ENCODE data around the gene HEATR9. TPM values are rescaled to one million over a fixed set of nuclear protein-coding genes. Genes with fewer than 3 reads are reported as not detected.

Gene HEATR9, protein sequence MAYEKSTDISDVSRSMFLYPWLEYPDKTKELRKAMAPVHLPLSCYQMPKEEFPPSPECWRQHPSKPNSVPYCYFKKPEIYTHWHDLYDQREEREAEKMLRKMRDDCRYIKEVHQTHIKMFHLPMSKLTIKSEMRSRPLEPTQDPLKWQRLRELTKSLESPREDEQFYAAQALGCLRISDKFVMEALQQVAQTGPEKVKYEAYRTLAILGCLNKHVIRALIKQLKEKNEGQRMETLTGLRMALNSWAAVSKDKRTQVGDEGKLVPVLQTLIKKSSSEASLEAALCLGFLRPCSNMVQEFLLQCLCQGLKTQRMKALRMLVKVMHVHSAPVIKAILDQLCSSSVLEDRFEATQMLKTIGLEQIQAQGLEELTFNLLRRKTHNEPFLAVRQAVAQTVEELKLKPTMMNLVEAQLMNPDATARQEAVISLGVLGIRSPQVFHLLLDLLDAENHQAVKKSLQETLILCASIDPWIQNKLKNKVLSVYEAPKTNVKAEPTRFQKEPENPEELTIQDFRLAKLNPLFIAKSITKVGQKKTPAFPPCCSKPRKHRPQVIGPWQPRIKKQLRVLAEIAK
- 0.14 TPM in 1 of 2 replicates, not detected in the other for total RNA-seq

DNA sequence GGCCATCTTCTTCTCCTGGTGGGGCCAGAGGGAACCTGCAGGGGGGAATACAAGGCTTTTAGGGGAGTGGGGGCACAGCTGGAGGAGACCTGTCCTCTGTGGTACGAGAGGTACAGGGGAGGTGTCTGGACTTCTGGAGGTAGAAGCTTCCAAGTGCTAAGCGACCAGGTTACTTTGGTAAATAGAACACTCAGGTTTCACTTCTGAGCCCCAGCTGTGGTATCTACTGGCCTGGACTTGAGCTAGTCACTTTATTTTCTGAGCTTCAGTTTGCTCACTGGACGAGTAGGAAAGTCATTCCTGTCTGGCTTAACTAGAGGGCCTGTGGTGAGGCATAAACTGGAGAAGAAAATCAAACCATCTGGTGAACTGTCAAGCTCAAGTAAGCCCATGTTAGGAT, at the start of gene HEATR9:
TSS of gene HEATR9 (minus strand) at position 155 of the 400 bp plus-strand sequence. CDS start at position 6, 149 bp downstream.
- DNase-seq: no peak
- Mint-ChIP-seq H3K27ac (no peak within 1 kb of the TSS), H3K4me3 (no peak within 1 kb of the TSS), H3K36me3 (ENCODE audit: low read depth) (peaks cover 10% of the 10 kb centered on the region), H3K4me1 (peaks cover 44% of the 10 kb centered on the region), H3K27me3 (no peaks in the 10 kb centered on the region), H3K9me3 (no peaks in the 10 kb centered on the region)
- intact Hi-C loops (cut with micrococcal nuclease): no loop called here

- intact Hi-C loops (cut with micrococcal nuclease): no loop called here
- no peak overlapping the region for H3K4me3 Mint-ChIP-seq
- peaks cover 25% of the 10 kb centered on the region for H3K4me1 Mint-ChIP-seq
Observed at GRCh38 chr17:35917519-35918213, 49.0 kb upstream of the HEATR9 start.

GRCh38 chr17:35915153-35915964, 46.7 kb upstream of the HEATR9 start:
- Mint-ChIP-seq H3K4me1 (peaks cover 17% of the 10 kb centered on the region), H3K9me3 (peaks cover 6% of the 10 kb centered on the region), H3K4me3 (no peak overlapping the region), H3K36me3 (ENCODE audit: low read depth) (peaks cover 23% of the 10 kb centered on the region), H3K27me3 (no peaks in the 10 kb centered on the region), H3K27ac (no peak overlapping the region)
- no peak for DNase-seq
- intact Hi-C loops (cut with micrococcal nuclease): no loop called here

More at GRCh38 chr17:35917519-35918213, 49.0 kb upstream of the HEATR9 start:
- no peaks in the 10 kb centered on the region for H3K9me3 Mint-ChIP-seq
- DNase-seq: no peak
- no peak overlapping the region for H3K27ac Mint-ChIP-seq
- H3K27me3 Mint-ChIP-seq: no peaks in the 10 kb centered on the region
- H3K36me3 Mint-ChIP-seq (ENCODE audit: low read depth): peaks cover 33% of the 10 kb centered on the region

GRCh38 chr17:35914354-35914753, 45.7 kb upstream of the HEATR9 start:
- DNase-seq: no peak
- intact Hi-C loops (cut with micrococcal nuclease): no loop called here
- H3K36me3 Mint-ChIP-seq (ENCODE audit: low read depth): peaks cover 16% of the 10 kb centered on the region
- H3K27me3 Mint-ChIP-seq: no peaks in the 10 kb centered on the region
- no peak overlapping the region for H3K4me3 Mint-ChIP-seq
- H3K27ac Mint-ChIP-seq: no peak overlapping the region
- H3K4me1 Mint-ChIP-seq: peaks cover 8% of the 10 kb centered on the region
- H3K9me3 Mint-ChIP-seq: peaks cover 6% of the 10 kb centered on the region

DNA sequence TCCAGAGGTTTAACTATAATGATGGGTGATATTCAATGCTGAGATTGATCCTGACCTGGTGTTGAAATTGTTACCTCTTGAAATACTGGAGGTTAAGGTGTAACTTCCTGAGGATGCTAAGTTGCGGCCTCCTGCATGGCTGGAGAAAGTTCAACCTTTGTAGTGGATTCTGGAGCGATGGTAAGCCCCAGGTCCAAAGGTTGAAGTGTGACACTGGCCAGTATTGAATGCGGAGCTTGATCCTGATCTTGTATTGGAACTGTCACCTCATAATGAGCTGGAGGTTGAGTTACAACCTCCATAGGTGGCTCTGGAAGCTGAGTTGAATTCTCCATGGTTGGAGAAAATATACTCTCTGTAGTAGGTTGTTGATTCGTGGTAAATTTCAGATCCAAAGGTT, 44.9 kb upstream of the HEATR9 start:
- intact Hi-C loops (cut with micrococcal nuclease): no loop called here
- no peak for DNase-seq
- no peaks in the 10 kb centered on the region for H3K27me3 Mint-ChIP-seq
- no peak overlapping the region for H3K27ac Mint-ChIP-seq
- no peak overlapping the region for H3K4me3 Mint-ChIP-seq
- H3K36me3 Mint-ChIP-seq (ENCODE audit: low read depth): peaks cover 14% of the 10 kb centered on the region
- H3K9me3 Mint-ChIP-seq: peaks cover 11% of the 10 kb centered on the region
- H3K4me1 Mint-ChIP-seq: peaks cover 6% of the 10 kb centered on the region

DNA sequence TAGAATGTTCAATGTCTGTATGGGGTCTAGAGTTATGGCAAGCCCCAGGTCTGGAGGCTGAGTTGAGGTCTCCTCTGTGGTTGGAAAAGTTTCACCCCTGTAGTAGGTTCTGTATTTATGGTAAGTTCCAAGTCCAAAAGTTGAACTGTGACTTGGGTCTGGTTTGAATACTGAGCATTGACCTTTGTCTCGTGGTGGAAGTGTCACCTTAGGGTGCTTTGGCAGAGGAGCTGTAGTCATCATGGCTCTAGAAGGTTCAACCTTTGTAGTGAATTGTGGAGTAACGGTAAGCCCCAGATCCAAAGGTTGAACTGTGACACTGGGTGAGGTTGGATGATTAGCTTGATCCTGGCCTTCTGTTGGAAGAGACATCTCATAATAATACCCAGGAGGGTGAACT, 44.3 kb upstream of the HEATR9 start:
- intact Hi-C loops (cut with micrococcal nuclease): no loop called here
- no peaks in the 10 kb centered on the region for H3K27me3 Mint-ChIP-seq
- H3K27ac Mint-ChIP-seq: no peak overlapping the region
- no peak for DNase-seq
- peaks cover 9% of the 10 kb centered on the region for H3K36me3 Mint-ChIP-seq (ENCODE audit: low read depth)
- peaks cover 3% of the 10 kb centered on the region for H3K4me1 Mint-ChIP-seq
- peaks cover 11% of the 10 kb centered on the region for H3K9me3 Mint-ChIP-seq
- H3K4me3 Mint-ChIP-seq: no peak overlapping the region

- H3K27me3 Mint-ChIP-seq: no peaks in the 10 kb centered on the region
- H3K4me3 Mint-ChIP-seq: no peak overlapping the region
- peaks cover 3% of the 10 kb centered on the region for H3K4me1 Mint-ChIP-seq
- H3K36me3 Mint-ChIP-seq (ENCODE audit: low read depth): peaks cover 7% of the 10 kb centered on the region
- intact Hi-C loops (cut with micrococcal nuclease): no loop called here
- peak overlapping the region; percentile 39 for H3K27ac Mint-ChIP-seq
- DNase-seq: no peak
- H3K9me3 Mint-ChIP-seq: peaks cover 11% of the 10 kb centered on the region
Observed at GRCh38 chr17:35912339-35912912, 43.7 kb upstream of the HEATR9 start.

DNA sequence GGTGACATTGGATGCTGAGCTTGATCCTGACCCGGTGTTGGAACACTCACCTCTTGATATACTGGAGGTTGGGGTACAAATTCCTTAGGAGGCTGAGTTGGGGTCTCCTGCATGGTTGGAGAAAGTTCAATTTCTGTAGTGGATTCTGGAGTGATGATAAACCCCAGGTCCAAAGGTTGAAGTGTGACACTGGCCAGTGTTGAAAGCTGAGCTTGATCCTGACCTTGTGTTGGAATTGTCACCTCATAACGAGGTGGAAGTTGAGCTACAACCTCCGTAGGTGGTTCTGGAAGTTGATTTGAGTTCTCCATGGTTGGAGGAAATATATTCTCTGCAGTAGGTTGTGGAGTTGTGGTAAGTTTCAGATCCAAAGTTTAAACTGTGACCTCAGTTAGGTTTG, 40.7 kb upstream of the HEATR9 start:
- peaks cover 2% of the 10 kb centered on the region for H3K36me3 Mint-ChIP-seq (ENCODE audit: low read depth)
- H3K27ac Mint-ChIP-seq: no peak overlapping the region
- peaks cover 3% of the 10 kb centered on the region for H3K4me1 Mint-ChIP-seq
- H3K27me3 Mint-ChIP-seq: no peaks in the 10 kb centered on the region
- H3K9me3 Mint-ChIP-seq: peaks cover 11% of the 10 kb centered on the region
- no peak overlapping the region for H3K4me3 Mint-ChIP-seq
- intact Hi-C loops (cut with micrococcal nuclease): no loop called here
- DNase-seq: no peak

- DNase-seq: no peak
- intact Hi-C loops (cut with micrococcal nuclease): no loop called here
- no peak overlapping the region for H3K4me3 Mint-ChIP-seq
- H3K9me3 Mint-ChIP-seq: peaks cover 11% of the 10 kb centered on the region
- no peaks in the 10 kb centered on the region for H3K27me3 Mint-ChIP-seq
- H3K27ac Mint-ChIP-seq: no peak overlapping the region
- peaks cover 3% of the 10 kb centered on the region for H3K4me1 Mint-ChIP-seq
- peaks cover 2% of the 10 kb centered on the region for H3K36me3 Mint-ChIP-seq (ENCODE audit: low read depth)
Observed at GRCh38 chr17:35907691-35908090, 39.0 kb upstream of the HEATR9 start.

GRCh38 chr17:35906926-35907637, 38.4 kb upstream of the HEATR9 start:
- H3K36me3 Mint-ChIP-seq (ENCODE audit: low read depth): no peaks in the 10 kb centered on the region
- no peak overlapping the region for H3K27ac Mint-ChIP-seq
- no peaks in the 10 kb centered on the region for H3K27me3 Mint-ChIP-seq
- H3K4me1 Mint-ChIP-seq: peaks cover 2% of the 10 kb centered on the region
- intact Hi-C loops (cut with micrococcal nuclease): no loop called here
- DNase-seq: no peak
- peaks cover 8% of the 10 kb centered on the region for H3K9me3 Mint-ChIP-seq
- no peak overlapping the region for H3K4me3 Mint-ChIP-seq

GRCh38 chr17:35906191-35906925, 37.7 kb upstream of the HEATR9 start:
- Mint-ChIP-seq H3K9me3 (peaks cover 5% of the 10 kb centered on the region), H3K27me3 (no peaks in the 10 kb centered on the region), H3K27ac (no peak overlapping the region), H3K4me3 (no peak overlapping the region), H3K4me1 (peaks cover 2% of the 10 kb centered on the region), H3K36me3 (ENCODE audit: low read depth) (no peaks in the 10 kb centered on the region)
- intact Hi-C loops (cut with micrococcal nuclease): no loop called here
- no peak for DNase-seq

DNA sequence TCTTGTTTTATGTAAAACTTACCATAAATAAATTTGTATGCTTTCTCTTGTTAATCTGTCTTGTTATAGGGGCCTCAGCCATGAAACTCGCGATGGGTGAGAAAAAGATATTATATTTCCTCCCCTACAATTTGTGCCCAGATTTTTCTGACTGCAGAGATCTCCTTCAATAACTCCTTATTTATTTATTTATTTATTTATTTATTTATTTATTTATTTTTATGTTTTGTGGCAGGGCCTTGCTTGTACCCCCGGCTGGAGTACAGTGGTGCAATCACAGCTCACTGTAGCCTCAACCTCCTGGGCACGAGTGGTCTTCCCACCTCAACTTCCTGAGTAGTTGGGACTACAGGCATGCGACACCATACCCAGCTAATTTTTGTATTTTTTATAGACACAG, 34.8 kb upstream of the HEATR9 start:
- intact Hi-C loops (cut with micrococcal nuclease): no loop called here
- Mint-ChIP-seq H3K9me3 (no peaks in the 10 kb centered on the region), H3K4me3 (no peak overlapping the region), H3K27me3 (no peaks in the 10 kb centered on the region), H3K36me3 (ENCODE audit: low read depth) (no peaks in the 10 kb centered on the region), H3K27ac (no peak overlapping the region), H3K4me1 (peaks cover 26% of the 10 kb centered on the region)
- DNase-seq: no peak
